Type B pancreatic cell (in vitro differentiated cells): ENCODE results near the gene GNG2. TPM values are rescaled to one million over a fixed set of nuclear protein-coding genes. Genes with fewer than 3 reads are reported as not detected.

Experiments used
- DNase-seq: peaks from one replicate; pipeline ENCODE4 v3.0.0; 2021; ENCODE audit warnings: mixed read lengths; ENCODE audit not compliant: unreplicated experiment; ENCODE audit errors: extremely low spot score
- H3K27ac Mint-ChIP-seq: 2 replicates; pipeline ENCODE4 v1.8.0; 2021; ENCODE audit warnings: mild to moderate bottlenecking, mixed read lengths
- H3K27me3 Mint-ChIP-seq: 2 replicates; pipeline ENCODE4 v1.8.0; 2021; ENCODE audit warnings: mixed read lengths
- H3K36me3 Mint-ChIP-seq: 2 replicates; pipeline ENCODE4 v1.8.0; 2021; ENCODE audit warnings: mixed read lengths
- H3K4me1 Mint-ChIP-seq: one replicate; pipeline ENCODE4 v1.8.0; 2021; ENCODE audit warnings: mixed read lengths; ENCODE audit not compliant: unreplicated experiment
- H3K4me3 Mint-ChIP-seq: 2 replicates; pipeline ENCODE4 v1.8.0; 2021; ENCODE audit warnings: mild to moderate bottlenecking, mixed read lengths
- H3K9me3 Mint-ChIP-seq: 2 replicates; pipeline ENCODE4 v1.8.0; 2021; ENCODE audit warnings: mixed read lengths
- total RNA-seq: library from RNA; stranded (reverse); gene quantifications from 2 replicates; pipeline ENCODE4 v1.2.1, GENCODE V29; 2021; ENCODE audit warnings: low replicate concordance
- TF ChIP-seq, protein P1 (sequence below): fragments of 200-600 bp; sonication (generic); conservative IDR thresholded peaks from 2 replicates; pipeline ENCODE4 v1.5.0; 2021; ENCODE audit warnings: antibody characterized with exemption, mild to moderate bottlenecking

GNG2 gene
- total RNA-seq, 1 donor from 2014 or later = 45.3 TPM

DNA sequence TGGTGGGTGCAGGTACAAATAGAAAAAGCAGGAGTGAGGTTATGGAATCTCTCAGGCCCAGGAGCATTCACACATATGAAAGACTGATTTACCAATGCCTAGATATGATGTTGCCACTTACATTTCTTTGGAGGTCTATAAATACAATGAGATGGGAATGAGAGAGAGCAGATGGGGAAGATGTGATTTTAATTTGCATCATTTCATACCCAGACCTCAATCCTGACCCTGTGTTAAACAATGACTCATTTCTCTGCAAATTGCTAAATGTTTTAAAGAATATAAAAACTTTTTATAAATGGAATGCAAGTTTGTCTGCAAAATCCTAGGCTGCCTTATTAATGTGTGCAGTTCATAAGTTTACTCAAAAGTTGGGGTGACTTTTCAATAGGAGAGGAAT, 38.6 kb upstream of the GNG2 start:
- Mint-ChIP-seq H3K36me3 (no peaks in the 10 kb centered on the region), H3K4me3 (no peak overlapping the region), H3K9me3 (no peaks in the 10 kb centered on the region), H3K27ac (no peak overlapping the region), H3K27me3 (no peaks in the 10 kb centered on the region), H3K4me1 (no peaks in the 10 kb centered on the region)
- DNase-seq = no peak
- TF ChIP-seq, protein P1, sequence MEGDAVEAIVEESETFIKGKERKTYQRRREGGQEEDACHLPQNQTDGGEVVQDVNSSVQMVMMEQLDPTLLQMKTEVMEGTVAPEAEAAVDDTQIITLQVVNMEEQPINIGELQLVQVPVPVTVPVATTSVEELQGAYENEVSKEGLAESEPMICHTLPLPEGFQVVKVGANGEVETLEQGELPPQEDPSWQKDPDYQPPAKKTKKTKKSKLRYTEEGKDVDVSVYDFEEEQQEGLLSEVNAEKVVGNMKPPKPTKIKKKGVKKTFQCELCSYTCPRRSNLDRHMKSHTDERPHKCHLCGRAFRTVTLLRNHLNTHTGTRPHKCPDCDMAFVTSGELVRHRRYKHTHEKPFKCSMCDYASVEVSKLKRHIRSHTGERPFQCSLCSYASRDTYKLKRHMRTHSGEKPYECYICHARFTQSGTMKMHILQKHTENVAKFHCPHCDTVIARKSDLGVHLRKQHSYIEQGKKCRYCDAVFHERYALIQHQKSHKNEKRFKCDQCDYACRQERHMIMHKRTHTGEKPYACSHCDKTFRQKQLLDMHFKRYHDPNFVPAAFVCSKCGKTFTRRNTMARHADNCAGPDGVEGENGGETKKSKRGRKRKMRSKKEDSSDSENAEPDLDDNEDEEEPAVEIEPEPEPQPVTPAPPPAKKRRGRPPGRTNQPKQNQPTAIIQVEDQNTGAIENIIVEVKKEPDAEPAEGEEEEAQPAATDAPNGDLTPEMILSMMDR = no peak

DNA sequence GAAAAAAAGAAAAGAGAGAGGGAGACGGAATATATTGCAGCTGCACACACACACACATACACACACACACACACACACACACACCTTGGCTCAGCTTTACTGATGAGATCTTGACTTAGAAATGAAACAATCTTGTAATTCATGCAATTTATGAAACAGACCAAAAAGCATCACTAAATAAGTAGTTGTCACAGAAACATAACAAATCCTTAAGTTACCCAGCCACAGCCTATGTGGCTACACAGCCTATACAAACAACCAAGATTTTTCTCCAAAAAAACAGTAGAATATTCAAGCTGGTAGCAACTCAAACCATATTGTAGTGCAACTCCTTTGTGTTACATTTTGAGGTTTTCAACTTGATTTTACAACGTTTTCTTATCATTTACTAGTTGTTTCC, 37.9 kb upstream of the GNG2 start:
- no peaks in the 10 kb centered on the region for H3K36me3 Mint-ChIP-seq
- TF ChIP-seq, protein P1 = no peak
- no peaks in the 10 kb centered on the region for H3K4me1 Mint-ChIP-seq
- no peak for DNase-seq
- no peaks in the 10 kb centered on the region for H3K27me3 Mint-ChIP-seq
- no peak overlapping the region for H3K4me3 Mint-ChIP-seq
- no peaks in the 10 kb centered on the region for H3K9me3 Mint-ChIP-seq
- no peak overlapping the region for H3K27ac Mint-ChIP-seq

- no peak for DNase-seq
- no peak overlapping the region for H3K27ac Mint-ChIP-seq
- no peaks in the 10 kb centered on the region for H3K9me3 Mint-ChIP-seq
- no peaks in the 10 kb centered on the region for H3K27me3 Mint-ChIP-seq
- TF ChIP-seq, protein P1 = no peak
- no peak overlapping the region for H3K4me3 Mint-ChIP-seq
- H3K4me1 Mint-ChIP-seq = no peaks in the 10 kb centered on the region
- H3K36me3 Mint-ChIP-seq = no peaks in the 10 kb centered on the region
These were observed 36.7 kb upstream of the GNG2 start for GRCh38 chr14:51823706-51824105.

GRCh38 chr14:51824191-51824590, 36.2 kb upstream of the GNG2 start:
- H3K4me1 Mint-ChIP-seq = no peaks in the 10 kb centered on the region
- no peaks in the 10 kb centered on the region for H3K9me3 Mint-ChIP-seq
- H3K36me3 Mint-ChIP-seq = no peaks in the 10 kb centered on the region
- DNase-seq = no peak
- no peaks in the 10 kb centered on the region for H3K27me3 Mint-ChIP-seq
- no peak overlapping the region for H3K4me3 Mint-ChIP-seq
- TF ChIP-seq, protein P1 = no peak
- no peak overlapping the region for H3K27ac Mint-ChIP-seq

DNA sequence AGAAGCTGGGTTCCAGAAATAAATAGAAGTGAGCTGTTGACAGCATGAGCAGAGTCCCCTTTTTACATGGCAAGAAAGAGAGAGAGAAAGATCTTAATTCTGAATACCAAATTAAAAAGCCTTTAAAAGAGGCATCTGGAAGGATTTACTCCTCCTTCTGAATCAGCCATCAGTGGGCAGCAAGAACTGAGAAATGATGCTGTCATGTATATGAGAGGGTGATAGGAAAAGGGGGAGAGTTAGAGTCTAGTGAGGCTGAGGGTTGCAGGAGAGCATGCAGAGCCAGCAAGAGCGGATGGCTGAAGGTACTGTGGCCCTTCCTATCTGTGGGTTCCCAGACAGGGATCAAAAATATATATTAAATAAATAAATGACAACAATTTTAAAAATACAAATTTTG, 34.5 kb upstream of the GNG2 start:
- DNase-seq = no peak
- H3K4me3 Mint-ChIP-seq = no peak overlapping the region
- no peak overlapping the region for H3K27ac Mint-ChIP-seq
- no peaks in the 10 kb centered on the region for H3K9me3 Mint-ChIP-seq
- H3K36me3 Mint-ChIP-seq = no peaks in the 10 kb centered on the region
- H3K27me3 Mint-ChIP-seq = no peaks in the 10 kb centered on the region
- TF ChIP-seq, protein P1 = no peak
- H3K4me1 Mint-ChIP-seq = no peaks in the 10 kb centered on the region
